Motor neuron (in vitro differentiated cells): ENCODE measurements around the gene KATNAL2. TPM values are rescaled to one million over a fixed set of nuclear protein-coding genes. Genes with fewer than 3 reads are reported as not detected.

Source experiments
- ATAC-seq, 8 experiments: fragments of 200-7000 bp; cut with Tn5 transposase; replicated peaks in 6 of 8; 2 replicates each; pipeline ENCODE4 v1.8.0; 2021; ENCODE audit warnings: mild to moderate bottlenecking in 8 of 8, moderate library complexity in 8 of 8
- H3K27ac ChIP-seq, 2 donors: fragments of 250-450 bp; sonication (Bioruptor Pico); 2 replicates each; pipeline ENCODE4 v1.9.0; 2021; ENCODE audit warnings: antibody characterized with exemption in 2 of 2, mild to moderate bottlenecking in 2 of 2, moderate library complexity in 1 of 2
- H3K4me1 ChIP-seq, 2 donors: fragments of 250-450 bp; sonication (Bioruptor Pico); replicated peaks in 1 of 2; 2 replicates each; pipeline ENCODE4 v1.6.1; 2021; ENCODE audit warnings: antibody characterized with exemption in 2 of 2, mild to moderate bottlenecking in 2 of 2, moderate library complexity in 1 of 2
- H3K4me3 ChIP-seq, 5 donors: fragments of 250-450 bp; sonication (Bioruptor Pico); 2 replicates each; pipeline ENCODE4 v1.9.0; 2021; ENCODE audit warnings: antibody characterized with exemption in 5 of 5, mild to moderate bottlenecking in 5 of 5, moderate library complexity in 4 of 5
- WGBS, 10 experiments: fragments of 450-650 bp; shearing (Covaris generic); methylation state at CpG; one replicate each; pipeline ENCODE4 v1.0.0; 2022; 5-methylcytosine and 5-hydroxymethylcytosine counted together
- in situ Hi-C, 9 experiments: fragments of 400-800 bp; cut with MboI; loops; one replicate each; pipeline ENCODE4 v1.15.0; 2021; ENCODE audit warnings: low sequenced_read_pairs in 9 of 9, low pct_unique_long_range_greater_than_20kb in 2 of 9; ENCODE audit not compliant: unreplicated experiment in 9 of 9
- total RNA-seq, 8 experiments: library from RNA; unstranded; fragments of 300-600 nt; gene quantifications; 2 replicates each; pipeline versions ENCODE4 v1.2.3 to v1.2.4, GENCODE V29; 2022

Gene KATNAL2
- total RNA-seq, 8 experiments from 2014 or later = 3.7 to 20.3 (median 8.1) TPM

- 40 to 100% (median 80%) methylated on average over 1 to 2 of the region's 2 CpGs; no CpG with 5 or more reads in 2 of the 10 experiments for whole genome bisulfite sequencing, 10 experiments
- in situ Hi-C loops = no loop called here
- H3K4me1 ChIP-seq = peaks cover 0 to 8% of the 10 kb centered on the region in 2 donors
- ATAC-seq = peak in 2 of 8 experiments; percentile 92 to 98
- H3K4me3 ChIP-seq = no peak overlapping the region
- no peak overlapping the region for H3K27ac ChIP-seq
Measured at GRCh38 chr18:47113796-47114540, 196.6 kb downstream of the KATNAL2 start.

- Histone ChIP-seq H3K4me3 (no peak overlapping the region), H3K4me1 (peaks cover 0 to 2% of the 10 kb centered on the region in 2 donors), H3K27ac (no peak overlapping the region)
- ATAC-seq = no peak
- in situ Hi-C loops = no loop called here
- 40 to 100% (median 73%) methylated on average over 1 of the region's 2 CpGs; no CpG with 5 or more reads in 4 of the 10 experiments for whole genome bisulfite sequencing, 10 experiments
Measured at GRCh38 chr18:47115205-47115604, 197.8 kb downstream of the KATNAL2 start.

- Histone ChIP-seq H3K4me1 (peaks cover 0 to 2% of the 10 kb centered on the region in 2 donors), H3K27ac (no peak overlapping the region), H3K4me3 (no peak overlapping the region)
- 5 to 100% (median 94%) methylated on average over 1 to 2 of the region's 2 CpGs; no CpG with 5 or more reads in 5 of the 10 experiments for WGBS, 10 experiments
- no peak for ATAC-seq
- in situ Hi-C loops = no loop called here
Measured at GRCh38 chr18:47118981-47119380, 201.6 kb downstream of the KATNAL2 start.

- in situ Hi-C loops = no loop called here
- Histone ChIP-seq H3K4me3 (no peak overlapping the region), H3K4me1 (peaks cover 0 to 2% of the 10 kb centered on the region in 2 donors), H3K27ac (no peak overlapping the region)
- WGBS, 10 experiments = 90 to 100% (median 95%) methylated on average over 2 to 4 of the region's 4 CpGs; no CpG with 5 or more reads in 1 of the 10 experiments
- no peak for ATAC-seq
Measured at GRCh38 chr18:47120428-47120827, 203.0 kb downstream of the KATNAL2 start.

GRCh38 chr18:47121146-47121545, 203.7 kb downstream of the KATNAL2 start:
- ATAC-seq = no peak
- Histone ChIP-seq H3K4me3 (no peak overlapping the region), H3K27ac (no peak overlapping the region), H3K4me1 (peaks cover 0 to 2% of the 10 kb centered on the region in 2 donors)
- in situ Hi-C loops = no loop called here
- WGBS, 10 experiments = 81 to 100% (median 95%) methylated on average over 1 to 3 of the region's 3 CpGs; no CpG with 5 or more reads in 1 of the 10 experiments

GRCh38 chr18:47141289-47141688, 223.9 kb downstream of the KATNAL2 start:
- H3K27ac ChIP-seq = no peak overlapping the region
- in situ Hi-C loops = no loop called here
- peak in 2 of 8 experiments; percentile 30 to 66 for ATAC-seq

GRCh38 chr18:47143153-47143552, 225.8 kb downstream of the KATNAL2 start:
- 87 to 100% (median 95%) methylated on average over 2 to 5 of the region's 5 CpGs; no CpG with 5 or more reads in 2 of the 10 experiments for WGBS, 10 experiments
- in situ Hi-C loops = no loop called here
- no peak overlapping the region for H3K27ac ChIP-seq
- H3K4me3 ChIP-seq = no peak overlapping the region
- no peaks in the 10 kb centered on the region for H3K4me1 ChIP-seq
- no peak for ATAC-seq

More at GRCh38 chr18:47141289-47141688, 223.9 kb downstream of the KATNAL2 start:
- no peaks in the 10 kb centered on the region for H3K4me1 ChIP-seq
- H3K4me3 ChIP-seq = no peak overlapping the region

GRCh38 chr18:47143899-47144485, 226.6 kb downstream of the KATNAL2 start:
- no peak overlapping the region for H3K4me3 ChIP-seq
- no peak for ATAC-seq
- no peaks in the 10 kb centered on the region for H3K4me1 ChIP-seq
- in situ Hi-C loops = no loop called here
- no peak overlapping the region for H3K27ac ChIP-seq
- WGBS, 10 experiments = 83 to 100% (median 96%) methylated on average over 1 to 4 of the region's 4 CpGs

- WGBS, 10 experiments = 80 to 100% (median 90%) methylated on average over 1 to 3 of the region's 3 CpGs; no CpG with 5 or more reads in 2 of the 10 experiments
- Histone ChIP-seq H3K27ac (no peak overlapping the region), H3K4me1 (peaks cover 2 to 4% of the 10 kb centered on the region in 2 donors), H3K4me3 (no peak overlapping the region)
- in situ Hi-C loops = no loop called here
- ATAC-seq = no peak
Measured at GRCh38 chr18:47146206-47146605, 228.8 kb downstream of the KATNAL2 start.

- peak; percentile 2 to 14 (median 7) for ATAC-seq
- 0 to 24% (median 10%) methylated on average over 1 to 10 of the region's 12 CpGs; no CpG with 5 or more reads in 2 of the 10 experiments for WGBS, 10 experiments
- in situ Hi-C loops = no loop called here
Measured at GRCh38 chr18:47149457-47150028, 232.1 kb downstream of the KATNAL2 start.

GRCh38 chr18:47150029-47150823, 232.8 kb downstream of the KATNAL2 start, which contains the start of gene HDHD2:
HDHD2 (minus strand) TSS chr18:47150500; CDS start chr18:47136439, 14,061 bp downstream.
- in situ Hi-C loops = no loop called here
- peaks cover 4 to 9% of the 10 kb centered on the region in 2 donors for H3K4me1 ChIP-seq
- peak within 1 kb of the TSS; percentile 61 to 98 (median 70) for H3K4me3 ChIP-seq
- peak; percentile 89 to 96 (median 94) for ATAC-seq
- peak within 1 kb of the TSS; percentile 87 to 95 for H3K27ac ChIP-seq
- WGBS, 10 experiments = 0 to 7% (median 1%) methylated on average over 2 to 17 of the region's 70 CpGs; no CpG with 5 or more reads in 4 of the 10 experiments

More at GRCh38 chr18:47149457-47150028, 232.1 kb downstream of the KATNAL2 start:
- H3K4me1 ChIP-seq = peaks cover 4 to 9% of the 10 kb centered on the region in 2 donors
- H3K4me3 ChIP-seq = peak overlapping the region; percentile 61 to 98 (median 70)
- peak overlapping the region; percentile 87 to 95 for H3K27ac ChIP-seq

GRCh38 chr18:47150824-47151366, 233.5 kb downstream of the KATNAL2 start:
- peak overlapping the region; percentile 61 to 98 (median 70) for H3K4me3 ChIP-seq
- H3K27ac ChIP-seq = peak overlapping the region; percentile 87 to 95
- H3K4me1 ChIP-seq = peaks cover 4 to 9% of the 10 kb centered on the region in 2 donors
- ATAC-seq = peak; percentile 15 to 41 (median 20)
- in situ Hi-C loops = no loop called here
- WGBS, 10 experiments = 0 to 30% (median 10%) methylated on average over 2 to 10 of the region's 13 CpGs; no CpG with 5 or more reads in 3 of the 10 experiments
